ENCODE measurements around the gene TFR2. TPM values are rescaled to one million over a fixed set of nuclear protein-coding genes. Genes with fewer than 3 reads are reported as not detected.
A peak's percentile ranks its signal among the peaks of the same experiment; 100 is the strongest.

Gene TFR2
- total and polyA plus RNA-seq, 2 of the 13 experiments (the other 11 are each of a cell fraction or from before 2014, with no cell fraction given): 36.9 to 64.2 TPM

DNA sequence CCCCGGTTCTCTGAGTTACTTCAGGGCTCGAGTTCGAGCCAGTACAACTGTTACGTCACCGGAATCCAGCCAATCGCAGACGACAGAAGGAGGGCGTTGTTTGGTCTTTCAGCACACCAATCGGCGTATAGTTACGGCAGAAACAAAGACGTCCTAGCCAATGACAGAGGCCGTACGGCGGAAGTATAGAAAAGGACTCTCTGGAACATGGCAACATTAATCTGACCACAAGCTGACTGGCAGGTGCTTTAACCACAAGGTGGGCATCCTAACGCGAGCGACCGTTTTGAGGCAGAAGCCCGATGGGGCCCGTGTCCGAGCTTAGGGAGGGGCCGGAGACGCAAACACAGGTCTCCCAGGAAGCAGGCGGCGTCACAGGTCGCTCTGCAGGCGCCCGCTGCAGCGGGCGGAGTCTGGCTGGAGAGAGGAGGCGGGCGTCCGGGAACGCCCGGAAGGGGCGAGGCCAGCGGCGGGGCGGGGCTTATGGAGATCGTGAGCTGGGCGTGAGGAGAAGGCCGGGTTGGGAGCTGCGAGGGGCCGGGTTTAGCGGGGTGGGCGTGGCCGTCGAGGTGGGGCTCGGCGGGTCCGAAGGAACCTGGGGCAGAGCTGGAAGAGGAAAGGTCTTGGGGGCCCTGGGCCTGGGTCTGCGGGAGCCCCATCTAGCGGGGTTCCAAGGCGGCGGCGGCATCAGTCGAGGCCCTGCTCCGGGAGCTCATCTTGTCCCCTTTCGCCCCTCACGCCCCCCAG, 29.2 kb downstream of the TFR2 start, which contains the start of gene MOSPD3 (continued):
- TF ChIP-seq ZSCAN5A (CRISPR knock-in tag; IDR thresholded peaks at IDR 0.05; ENCODE audit: borderline replicate concordance): no peak
- TF ChIP-seq, protein P1, sequence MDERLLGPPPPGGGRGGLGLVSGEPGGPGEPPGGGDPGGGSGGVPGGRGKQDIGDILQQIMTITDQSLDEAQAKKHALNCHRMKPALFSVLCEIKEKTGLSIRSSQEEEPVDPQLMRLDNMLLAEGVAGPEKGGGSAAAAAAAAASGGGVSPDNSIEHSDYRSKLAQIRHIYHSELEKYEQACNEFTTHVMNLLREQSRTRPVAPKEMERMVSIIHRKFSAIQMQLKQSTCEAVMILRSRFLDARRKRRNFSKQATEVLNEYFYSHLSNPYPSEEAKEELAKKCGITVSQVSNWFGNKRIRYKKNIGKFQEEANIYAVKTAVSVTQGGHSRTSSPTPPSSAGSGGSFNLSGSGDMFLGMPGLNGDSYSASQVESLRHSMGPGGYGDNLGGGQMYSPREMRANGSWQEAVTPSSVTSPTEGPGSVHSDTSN (CRISPR knock-in tag; IDR thresholded peaks at IDR 0.05): peak; percentile 22; the same call in 1 of the 2 replicates
- TF ChIP-seq MYNN (CRISPR knock-in tag; IDR thresholded peaks at IDR 0.05; ENCODE audit: low read depth): no peak
- TF ChIP-seq, protein P2, sequence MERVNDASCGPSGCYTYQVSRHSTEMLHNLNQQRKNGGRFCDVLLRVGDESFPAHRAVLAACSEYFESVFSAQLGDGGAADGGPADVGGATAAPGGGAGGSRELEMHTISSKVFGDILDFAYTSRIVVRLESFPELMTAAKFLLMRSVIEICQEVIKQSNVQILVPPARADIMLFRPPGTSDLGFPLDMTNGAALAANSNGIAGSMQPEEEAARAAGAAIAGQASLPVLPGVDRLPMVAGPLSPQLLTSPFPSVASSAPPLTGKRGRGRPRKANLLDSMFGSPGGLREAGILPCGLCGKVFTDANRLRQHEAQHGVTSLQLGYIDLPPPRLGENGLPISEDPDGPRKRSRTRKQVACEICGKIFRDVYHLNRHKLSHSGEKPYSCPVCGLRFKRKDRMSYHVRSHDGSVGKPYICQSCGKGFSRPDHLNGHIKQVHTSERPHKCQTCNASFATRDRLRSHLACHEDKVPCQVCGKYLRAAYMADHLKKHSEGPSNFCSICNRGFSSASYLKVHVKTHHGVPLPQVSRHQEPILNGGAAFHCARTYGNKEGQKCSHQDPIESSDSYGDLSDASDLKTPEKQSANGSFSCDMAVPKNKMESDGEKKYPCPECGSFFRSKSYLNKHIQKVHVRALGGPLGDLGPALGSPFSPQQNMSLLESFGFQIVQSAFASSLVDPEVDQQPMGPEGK (CRISPR knock-in tag; IDR thresholded peaks at IDR 0.05): no peak
- TF ChIP-seq ZNF616 (CRISPR knock-in tag; IDR thresholded peaks at IDR 0.05; ENCODE audit: low read depth): no peak
- TF ChIP-seq ZNF441 (CRISPR knock-in tag; IDR thresholded peaks at IDR 0.05; ENCODE audit: borderline replicate concordance): no peak
- TF ChIP-seq HDAC1 (CRISPR knock-in tag; IDR thresholded peaks at IDR 0.05): peak; percentile 56
- no peak for TF ChIP-seq KDM3A (CRISPR knock-in tag; IDR thresholded peaks at IDR 0.05; ENCODE audit: low read depth)
- TF ChIP-seq, protein P3, sequence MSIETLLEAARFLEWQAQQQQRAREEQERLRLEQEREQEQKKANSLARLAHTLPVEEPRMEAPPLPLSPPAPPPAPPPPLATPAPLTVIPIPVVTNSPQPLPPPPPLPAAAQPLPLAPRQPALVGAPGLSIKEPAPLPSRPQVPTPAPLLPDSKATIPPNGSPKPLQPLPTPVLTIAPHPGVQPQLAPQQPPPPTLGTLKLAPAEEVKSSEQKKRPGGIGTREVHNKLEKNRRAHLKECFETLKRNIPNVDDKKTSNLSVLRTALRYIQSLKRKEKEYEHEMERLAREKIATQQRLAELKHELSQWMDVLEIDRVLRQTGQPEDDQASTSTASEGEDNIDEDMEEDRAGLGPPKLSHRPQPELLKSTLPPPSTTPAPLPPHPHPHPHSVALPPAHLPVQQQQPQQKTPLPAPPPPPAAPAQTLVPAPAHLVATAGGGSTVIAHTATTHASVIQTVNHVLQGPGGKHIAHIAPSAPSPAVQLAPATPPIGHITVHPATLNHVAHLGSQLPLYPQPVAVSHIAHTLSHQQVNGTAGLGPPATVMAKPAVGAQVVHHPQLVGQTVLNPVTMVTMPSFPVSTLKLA (IDR thresholded peaks at IDR 0.05): peak; percentile 2; the same call in 1 of the 2 replicates
- TF ChIP-seq RAD51 (IDR thresholded peaks at IDR 0.05; ENCODE audit: borderline replicate concordance): no peak
- no peak for TF ChIP-seq XRCC5 (optimal IDR thresholded peaks at IDR 0.05; ENCODE audit: low read length)
- no peak for TF ChIP-seq ARID3A (IDR thresholded peaks at IDR 0.05; ENCODE audit: low read depth, low read length)
- TF ChIP-seq ATM (IDR thresholded peaks at IDR 0.05; ENCODE audit: borderline replicate concordance): no peak
- no peak for TF ChIP-seq CAMTA2 (CRISPR knock-in tag; IDR thresholded peaks at IDR 0.05; ENCODE audit: borderline replicate concordance)
- TF ChIP-seq ZNF496 (CRISPR knock-in tag; IDR thresholded peaks at IDR 0.05; ENCODE audit: insufficient replicate concordance): no peak
- no peak for TF ChIP-seq ZC3H13 (CRISPR knock-in tag; IDR thresholded peaks at IDR 0.05)
- no peak for TF ChIP-seq ZNF260 (CRISPR knock-in tag; IDR thresholded peaks at IDR 0.05; ENCODE audit: borderline replicate concordance, low read depth)
- TF ChIP-seq ZBTB42 (CRISPR knock-in tag; IDR thresholded peaks at IDR 0.05): no peak
